Measurements from ENCODE around the gene CUBN.

Gene CUBN

GRCh38 chr10:17046989-17047388, 82.6 kb downstream of the CUBN start:
- DNase-seq = no peak
- Histone ChIP-seq H3K27me3 (replicated peaks in 2 of 5; ENCODE audit: control insufficient read depth in 4 of 5, insufficient read depth in 5 of 5, low read length in 4 of 5) (no peaks in the 10 kb centered on the region), H3K4me3 (ENCODE audit: control insufficient read depth in 1 of 7, extremely low read depth in 1 of 7, insufficient read depth in 4 of 7, low read depth in 2 of 7, low read length in 6 of 7) (no peak overlapping the region), H3K36me3 (ENCODE audit: control insufficient read depth in 4 of 4, insufficient read depth in 4 of 4, low read length in 3 of 4) (peaks cover 0 to 3% (median 0%) of the 10 kb centered on the region in 4 experiments), H3K9me3 (ENCODE audit: control extremely low read depth in 1 of 5, control insufficient read depth in 4 of 5, insufficient read depth in 2 of 5, low read depth in 1 of 5, low read length in 4 of 5) (peaks cover 0 to 3% (median 0%) of the 10 kb centered on the region in 5 experiments), H3K27ac (ENCODE audit: insufficient read depth in 1 of 2, low read depth in 1 of 2, low read length in 2 of 2, poor library complexity in 1 of 2, severe bottlenecking in 2 of 2) (no peak overlapping the region), H3K4me1 (ENCODE audit: control extremely low read depth in 1 of 4, control insufficient read depth in 4 of 4, insufficient read depth in 4 of 4, low read length in 3 of 4) (peaks cover 0 to 14% (median 6%) of the 10 kb centered on the region in 4 experiments)
- ChIA-PET POLR2A (no interaction called here), CTCF (interaction anchor here (1.2 kb wide), 1 partner anchor 23 kb away, joined by 3 read pairs; no protein-coding TSS in a partner anchor)
- WGBS (ENCODE audit: insufficient coverage) = 100% methylated on average over 1 of the region's 1 CpG

DNA sequence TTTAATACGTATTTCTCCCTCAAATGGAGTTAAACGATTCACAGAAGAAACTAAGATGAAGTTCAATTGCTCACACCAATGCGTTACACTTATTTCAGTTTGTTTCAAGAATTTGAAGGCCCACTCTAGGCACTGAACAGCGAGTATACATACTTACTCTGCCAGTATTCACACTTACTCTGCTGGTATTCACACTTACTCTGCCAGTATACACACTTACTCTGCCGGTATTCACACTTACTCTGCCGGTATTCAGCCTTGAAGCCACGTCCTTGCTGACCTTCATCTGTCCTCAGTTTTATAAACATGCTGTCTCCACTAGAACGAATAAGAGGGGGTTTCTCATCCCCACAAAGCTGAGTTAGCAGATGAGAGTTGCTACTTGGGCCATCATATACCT, 86.0 kb downstream of the CUBN start:
- whole genome bisulfite sequencing (ENCODE audit: insufficient coverage) = 96% methylated on average over 6 of the region's 8 CpGs
- POLR2A ChIA-PET = no interaction called here
- DNase-seq = no peak
- Histone ChIP-seq H3K4me1 (ENCODE audit: control extremely low read depth in 1 of 4, control insufficient read depth in 4 of 4, insufficient read depth in 4 of 4, low read length in 3 of 4) (no peaks in the 10 kb centered on the region), H3K27ac (ENCODE audit: insufficient read depth in 1 of 2, low read depth in 1 of 2, low read length in 2 of 2, poor library complexity in 1 of 2, severe bottlenecking in 2 of 2) (no peak overlapping the region), H3K36me3 (ENCODE audit: control insufficient read depth in 4 of 4, insufficient read depth in 4 of 4, low read length in 3 of 4) (peaks cover 0 to 3% (median 0%) of the 10 kb centered on the region in 4 experiments), H3K9me3 (ENCODE audit: control extremely low read depth in 1 of 5, control insufficient read depth in 4 of 5, insufficient read depth in 2 of 5, low read depth in 1 of 5, low read length in 4 of 5) (no peaks in the 10 kb centered on the region), H3K4me3 (ENCODE audit: control insufficient read depth in 1 of 7, extremely low read depth in 1 of 7, insufficient read depth in 4 of 7, low read depth in 2 of 7, low read length in 6 of 7) (no peak overlapping the region), H3K27me3 (replicated peaks in 2 of 5; ENCODE audit: control insufficient read depth in 4 of 5, insufficient read depth in 5 of 5, low read length in 4 of 5) (no peaks in the 10 kb centered on the region)
- CTCF ChIA-PET = interaction anchor here (0.7 kb wide), 2 partner anchors 9 to 75 kb away, joined by 3 read pairs; no protein-coding TSS in a partner anchor

- Histone ChIP-seq H3K27ac (ENCODE audit: insufficient read depth in 1 of 2, low read depth in 1 of 2, low read length in 2 of 2, poor library complexity in 1 of 2, severe bottlenecking in 2 of 2) (no peak overlapping the region), H3K4me1 (ENCODE audit: control extremely low read depth in 1 of 4, control insufficient read depth in 4 of 4, insufficient read depth in 4 of 4, low read length in 3 of 4) (no peaks in the 10 kb centered on the region), H3K36me3 (ENCODE audit: control insufficient read depth in 4 of 4, insufficient read depth in 4 of 4, low read length in 3 of 4) (peaks cover 0 to 3% (median 0%) of the 10 kb centered on the region in 4 experiments), H3K9me3 (ENCODE audit: control extremely low read depth in 1 of 5, control insufficient read depth in 4 of 5, insufficient read depth in 2 of 5, low read depth in 1 of 5, low read length in 4 of 5) (no peaks in the 10 kb centered on the region), H3K4me3 (ENCODE audit: control insufficient read depth in 1 of 7, extremely low read depth in 1 of 7, insufficient read depth in 4 of 7, low read depth in 2 of 7, low read length in 6 of 7) (no peak overlapping the region), H3K27me3 (replicated peaks in 2 of 5; ENCODE audit: control insufficient read depth in 4 of 5, insufficient read depth in 5 of 5, low read length in 4 of 5) (no peaks in the 10 kb centered on the region)
- no peak for DNase-seq
- WGBS (ENCODE audit: insufficient coverage) = 98% methylated on average over 5 of the region's 7 CpGs
- ChIA-PET POLR2A (no interaction called here), CTCF (no interaction called here)
Measured at GRCh38 chr10:17041626-17042520, 87.7 kb downstream of the CUBN start.

GRCh38 chr10:17038627-17039026, 91.0 kb downstream of the CUBN start:
- no peak overlapping the region for H3K4me3 ChIP-seq (ENCODE audit: control insufficient read depth in 1 of 7, extremely low read depth in 1 of 7, insufficient read depth in 4 of 7, low read depth in 2 of 7, low read length in 6 of 7)
- ChIA-PET CTCF (interaction anchor here (1.5 kb wide), 1 partner anchor 8 kb away, joined by 3 read pairs; no protein-coding TSS in a partner anchor), POLR2A (no interaction called here)
- H3K9me3 ChIP-seq (ENCODE audit: control extremely low read depth in 1 of 5, control insufficient read depth in 4 of 5, insufficient read depth in 2 of 5, low read depth in 1 of 5, low read length in 4 of 5) = no peaks in the 10 kb centered on the region
- H3K27ac ChIP-seq (ENCODE audit: insufficient read depth in 1 of 2, low read depth in 1 of 2, low read length in 2 of 2, poor library complexity in 1 of 2, severe bottlenecking in 2 of 2) = no peak overlapping the region
- H3K27me3 ChIP-seq (replicated peaks in 2 of 5; ENCODE audit: control insufficient read depth in 4 of 5, insufficient read depth in 5 of 5, low read length in 4 of 5) = no peaks in the 10 kb centered on the region
- H3K36me3 ChIP-seq (ENCODE audit: control insufficient read depth in 4 of 4, insufficient read depth in 4 of 4, low read length in 3 of 4) = peaks cover 0 to 2% (median 0%) of the 10 kb centered on the region in 4 experiments
- no peak for DNase-seq
- peaks cover 0 to 5% (median 2%) of the 10 kb centered on the region in 4 experiments for H3K4me1 ChIP-seq (ENCODE audit: control extremely low read depth in 1 of 4, control insufficient read depth in 4 of 4, insufficient read depth in 4 of 4, low read length in 3 of 4)
- WGBS (ENCODE audit: insufficient coverage) = 94% methylated on average over 4 of the region's 5 CpGs

GRCh38 chr10:17037910-17038309, 91.7 kb downstream of the CUBN start:
- POLR2A ChIA-PET = no interaction called here
- no peak overlapping the region for H3K27ac ChIP-seq (ENCODE audit: insufficient read depth in 1 of 2, low read depth in 1 of 2, low read length in 2 of 2, poor library complexity in 1 of 2, severe bottlenecking in 2 of 2)
- CTCF ChIA-PET = interaction anchor here (1.5 kb wide), 1 partner anchor 8 kb away, joined by 3 read pairs; no protein-coding TSS in a partner anchor
- no peak for DNase-seq
- H3K4me3 ChIP-seq (ENCODE audit: control insufficient read depth in 1 of 7, extremely low read depth in 1 of 7, insufficient read depth in 4 of 7, low read depth in 2 of 7, low read length in 6 of 7) = no peak overlapping the region
- H3K9me3 ChIP-seq (ENCODE audit: control extremely low read depth in 1 of 5, control insufficient read depth in 4 of 5, insufficient read depth in 2 of 5, low read depth in 1 of 5, low read length in 4 of 5) = no peaks in the 10 kb centered on the region
- no peaks in the 10 kb centered on the region for H3K27me3 ChIP-seq (replicated peaks in 2 of 5; ENCODE audit: control insufficient read depth in 4 of 5, insufficient read depth in 5 of 5, low read length in 4 of 5)
- WGBS (ENCODE audit: insufficient coverage) = 82% methylated on average over 3 of the region's 6 CpGs
- H3K36me3 ChIP-seq (ENCODE audit: control insufficient read depth in 4 of 4, insufficient read depth in 4 of 4, low read length in 3 of 4) = no peaks in the 10 kb centered on the region
- peaks cover 4 to 12% (median 8%) of the 10 kb centered on the region in 4 experiments for H3K4me1 ChIP-seq (ENCODE audit: control extremely low read depth in 1 of 4, control insufficient read depth in 4 of 4, insufficient read depth in 4 of 4, low read length in 3 of 4)

DNA sequence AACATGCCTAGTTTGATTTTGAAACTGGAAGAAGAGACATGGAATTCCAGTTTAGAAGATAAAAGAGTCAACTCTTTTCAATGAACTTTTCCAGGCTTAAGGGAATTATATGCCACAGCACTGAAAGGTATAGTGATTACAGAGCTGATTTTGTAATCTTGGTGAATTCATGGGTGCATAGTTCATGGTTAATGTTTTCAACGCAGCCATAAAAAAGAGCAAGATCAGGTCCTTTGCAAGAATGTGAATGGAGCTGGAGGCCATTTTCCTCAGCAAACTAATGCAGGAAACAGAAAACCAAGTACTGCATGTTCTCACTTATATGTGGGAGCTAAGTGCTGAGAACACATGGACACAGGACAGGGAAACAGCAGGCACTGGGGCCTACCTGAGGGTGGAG, 94.2 kb downstream of the CUBN start:
- ChIA-PET CTCF (interaction anchor here (1.5 kb wide), 1 partner anchor 145 kb away, joined by 3 read pairs; no protein-coding TSS in a partner anchor), POLR2A (no interaction called here)
- Histone ChIP-seq H3K4me3 (ENCODE audit: control insufficient read depth in 1 of 7, extremely low read depth in 1 of 7, insufficient read depth in 4 of 7, low read depth in 2 of 7, low read length in 6 of 7) (no peak overlapping the region), H3K4me1 (ENCODE audit: control extremely low read depth in 1 of 4, control insufficient read depth in 4 of 4, insufficient read depth in 4 of 4, low read length in 3 of 4) (peaks cover 4 to 20% (median 10%) of the 10 kb centered on the region in 4 experiments), H3K27ac (ENCODE audit: insufficient read depth in 1 of 2, low read depth in 1 of 2, low read length in 2 of 2, poor library complexity in 1 of 2, severe bottlenecking in 2 of 2) (no peak overlapping the region), H3K9me3 (ENCODE audit: control extremely low read depth in 1 of 5, control insufficient read depth in 4 of 5, insufficient read depth in 2 of 5, low read depth in 1 of 5, low read length in 4 of 5) (no peaks in the 10 kb centered on the region), H3K27me3 (replicated peaks in 2 of 5; ENCODE audit: control insufficient read depth in 4 of 5, insufficient read depth in 5 of 5, low read length in 4 of 5) (no peaks in the 10 kb centered on the region), H3K36me3 (ENCODE audit: control insufficient read depth in 4 of 4, insufficient read depth in 4 of 4, low read length in 3 of 4) (no peaks in the 10 kb centered on the region)
- no CpG with 5 or more reads among the region's 1 CpG for WGBS (ENCODE audit: insufficient coverage)
- DNase-seq = no peak

All from common myeloid progenitor, CD34-positive (primary cell).